Stomach (tissue), 9 donors: ENCODE data around the gene GNPTAB. TPM values are rescaled to one million over a fixed set of nuclear protein-coding genes. Genes with fewer than 3 reads are reported as not detected.

Source experiments
- DNase-seq, 2 donors: peaks; one replicate each; pipeline versions ENCODE4 v3.0.0 to v3.0.0-alpha.2; 2013 to 2019
- H3K27ac ChIP-seq, 5 donors: fragments of 200-600 bp in 4 of 5; sonication (generic) in 4 of 5; one replicate each; pipeline ENCODE4 v1.5.1; 2013 to 2019; ENCODE audit warnings: mild to moderate bottlenecking in 1 of 5, moderate library complexity in 1 of 5
- H3K27me3 ChIP-seq, 3 donors: fragments of 200-600 bp; sonication (generic); one replicate each; pipeline ENCODE4 v1.5.1; 2017 to 2019; ENCODE audit warnings: mixed run types in 1 of 3
- H3K36me3 ChIP-seq, 4 donors: fragments of 200-600 bp; sonication (generic); 1 replicate in 3 of 4; 2 replicates in 1 of 4; pipeline ENCODE4 v1.5.1; 2016 to 2019
- H3K4me1 ChIP-seq, 4 donors: fragments of 200-600 bp; sonication (generic); one replicate each; pipeline ENCODE4 v1.5.1; 2016 to 2019
- H3K4me3 ChIP-seq, 4 donors: fragments of 200-600 bp; sonication (generic) in 3 of 4; one replicate each; pipeline ENCODE4 v1.5.1; 2016 to 2019; ENCODE audit warnings: mild to moderate bottlenecking in 1 of 4
- H3K9me3 ChIP-seq, 4 donors: fragments of 200-600 bp; sonication (generic); one replicate each; pipeline ENCODE4 v1.5.1; 2016 to 2019
- CTCF ChIP-seq, 7 experiments: fragments of 450-650 bp in 4 of 7; fragments of 200-600 bp in 3 of 7; sonication (generic) in 3 of 7; IDR thresholded peaks; one replicate each; pipeline ENCODE4 v1.5.1; 2016 to 2019; ENCODE audit warnings: antibody characterized with exemption in 7 of 7, control low read depth in 2 of 7, mild to moderate bottlenecking in 1 of 7
- EP300 ChIP-seq: sonication (generic); formaldehyde crosslinking; IDR thresholded peaks from one replicate; pipeline ENCODE4 v1.6.1; 2017; ENCODE audit warnings: antibody characterized with exemption
- POLR2A ChIP-seq, 4 donors: fragments of 450-650 bp; IDR thresholded peaks; one replicate each; pipeline ENCODE4 v1.6.1; 2016; ENCODE audit warnings: antibody characterized with exemption in 4 of 4, control low read depth in 2 of 4, mild to moderate bottlenecking in 1 of 4, moderate library complexity in 1 of 4
- POLR2AphosphoS5 ChIP-seq, 3 donors: sonication (generic); formaldehyde crosslinking; IDR thresholded peaks; one replicate each; pipeline ENCODE4 v1.6.1; 2016; ENCODE audit warnings: antibody characterized with exemption in 3 of 3
- WGBS, 5 donors: extraction: QIAGEN DNeasy Blood & Tissue Kit in 3 of 5; methylation state at CpG; one replicate each; pipeline versions ENCODE4 v1.1.5 to v1.1.7; 2013 to 2018; 5-methylcytosine and 5-hydroxymethylcytosine counted together
- intact Hi-C: fragments of 100-400 bp; cut with DNase I; formaldehyde crosslinking; loops from one replicate; pipeline ENCODE4 v1.15.1; 2023; ENCODE audit warnings: low total_unique reads
- polyA plus RNA-seq, 3 donors: library from polyadenylated mRNA; stranded (reverse); fragments of 200-250 nt; gene quantifications; one replicate each; pipeline ENCODE4 v1.2.3, GENCODE V29; 2013
- total RNA-seq, 5 donors: library from RNA; depleted of rRNA; stranded (reverse); fragments of >200 nt; gene quantifications; one replicate each; pipeline versions ENCODE4 v1.1.0 to v1.2.3, GENCODE V29; 2014 to 2016
- donor health status: healthy with polysubstance abuse.
- donor health status: Bipolar disorder and iron deficiency.
- donor health status: healthy.

The GNPTAB gene
- total and polyA plus RNA-seq, 8 donors = 8.9 to 63.2 (median 16.9) TPM

GRCh38 chr12:101722392-101722791 is 108.4 kb downstream of the GNPTAB start:
- no peaks in the 10 kb centered on the region for H3K27me3 ChIP-seq
- TF ChIP-seq CTCF (IDR thresholded peaks at IDR 0.05) = no peak
- no peak for TF ChIP-seq POLR2AphosphoS5 (IDR thresholded peaks at IDR 0.05)
- no peak for TF ChIP-seq POLR2A (IDR thresholded peaks at IDR 0.05)
- TF ChIP-seq EP300 = no peak
- peaks cover 0 to 24% (median 0%) of the 10 kb centered on the region in 4 donors for H3K4me1 ChIP-seq
- H3K4me3 ChIP-seq = no peak overlapping the region
- no peak overlapping the region for H3K27ac ChIP-seq
- no peak for DNase-seq
- intact Hi-C loops = no loop called here
- H3K36me3 ChIP-seq = peaks cover 17 to 82% (median 70%) of the 10 kb centered on the region in 4 donors
- H3K9me3 ChIP-seq = no peaks in the 10 kb centered on the region
- WGBS, 5 donors = 95 to 98% (median 98%) methylated on average over 4 of the region's 4 CpGs

- Histone ChIP-seq H3K36me3 (peaks cover 17 to 73% (median 56%) of the 10 kb centered on the region in 4 donors), H3K27me3 (no peaks in the 10 kb centered on the region), H3K27ac (no peak overlapping the region), H3K9me3 (no peaks in the 10 kb centered on the region), H3K4me1 (peaks cover 0 to 18% (median 1%) of the 10 kb centered on the region in 4 donors), H3K4me3 (no peak overlapping the region)
- TF ChIP-seq EP300 (no peak), CTCF (IDR thresholded peaks at IDR 0.05) (no peak), POLR2AphosphoS5 (IDR thresholded peaks at IDR 0.05) (no peak), POLR2A (IDR thresholded peaks at IDR 0.05) (no peak)
- intact Hi-C loops = no loop called here
- DNase-seq = no peak
Measured at GRCh38 chr12:101720118-101720517, 110.6 kb downstream of the GNPTAB start.

- peaks cover 15 to 72% (median 52%) of the 10 kb centered on the region in 4 donors for H3K36me3 ChIP-seq
- no peaks in the 10 kb centered on the region for H3K9me3 ChIP-seq
- TF ChIP-seq EP300 (no peak), CTCF (IDR thresholded peaks at IDR 0.05) (no peak), POLR2AphosphoS5 (IDR thresholded peaks at IDR 0.05) (no peak), POLR2A (IDR thresholded peaks at IDR 0.05) (no peak)
- no peak for DNase-seq
- peaks cover 0 to 23% (median 4%) of the 10 kb centered on the region in 4 donors for H3K4me1 ChIP-seq
- no peak overlapping the region for H3K4me3 ChIP-seq
- H3K27me3 ChIP-seq = no peaks in the 10 kb centered on the region
- H3K27ac ChIP-seq = no peak overlapping the region
- intact Hi-C loops = no loop called here
Measured at GRCh38 chr12:101719566-101719965, 111.2 kb downstream of the GNPTAB start.

GRCh38 chr12:101714877-101715444 is 115.8 kb downstream of the GNPTAB start:
- H3K36me3 ChIP-seq = peaks cover 0 to 28% (median 14%) of the 10 kb centered on the region in 4 donors
- peaks cover 10 to 57% (median 35%) of the 10 kb centered on the region in 4 donors for H3K4me1 ChIP-seq
- no peak overlapping the region for H3K27ac ChIP-seq
- WGBS, 5 donors = 77 to 81% (median 79%) methylated on average over 3 of the region's 3 CpGs
- TF ChIP-seq EP300 = no peak
- no peak for TF ChIP-seq POLR2AphosphoS5 (IDR thresholded peaks at IDR 0.05)
- no peak for TF ChIP-seq CTCF (IDR thresholded peaks at IDR 0.05)
- TF ChIP-seq POLR2A (IDR thresholded peaks at IDR 0.05) = no peak
- intact Hi-C loops = no loop called here
- no peaks in the 10 kb centered on the region for H3K27me3 ChIP-seq
- H3K9me3 ChIP-seq = no peaks in the 10 kb centered on the region
- H3K4me3 ChIP-seq = no peak overlapping the region
- DNase-seq = no peak
